MV-4-11 (cell line): Measurements from ENCODE around the gene PSG11.
"Not testable (repeated sequence)": the region's sequence is repeated elsewhere in the genome, so short reads cannot be mapped to it uniquely, and the experiment has no call there.

Source experiments
- DNase-seq: peaks from one replicate; lab custom pipeline; 2025; lab: John Stamatoyannopoulos, UW

The PSG11 gene

GRCh38 chr19:42988206-42988605 is 38.1 kb downstream of the PSG11 start:
- not testable (repeated sequence) for DNase-seq

GRCh38 chr19:42985588-42985987 is 40.7 kb downstream of the PSG11 start:
- no peak for DNase-seq

GRCh38 chr19:42982111-42982510 is 44.2 kb downstream of the PSG11 start:
- DNase-seq = not testable (repeated sequence)

GRCh38 chr19:42971451-42971850 is 54.8 kb downstream of the PSG11 start:
- not testable (repeated sequence) for DNase-seq

- DNase-seq = no peak
Observed at GRCh38 chr19:42965176-42965575, 61.1 kb downstream of the PSG11 start.

GRCh38 chr19:42961119-42961518 is 65.2 kb downstream of the PSG11 start:
- no peak for DNase-seq
